ENCODE results near the gene NR2F1. TPM values are rescaled to one million over a fixed set of nuclear protein-coding genes. Genes with fewer than 3 reads are reported as not detected.

The NR2F1 gene
- total RNA-seq, 2 experiments from 2014 or later = not detected

DNA sequence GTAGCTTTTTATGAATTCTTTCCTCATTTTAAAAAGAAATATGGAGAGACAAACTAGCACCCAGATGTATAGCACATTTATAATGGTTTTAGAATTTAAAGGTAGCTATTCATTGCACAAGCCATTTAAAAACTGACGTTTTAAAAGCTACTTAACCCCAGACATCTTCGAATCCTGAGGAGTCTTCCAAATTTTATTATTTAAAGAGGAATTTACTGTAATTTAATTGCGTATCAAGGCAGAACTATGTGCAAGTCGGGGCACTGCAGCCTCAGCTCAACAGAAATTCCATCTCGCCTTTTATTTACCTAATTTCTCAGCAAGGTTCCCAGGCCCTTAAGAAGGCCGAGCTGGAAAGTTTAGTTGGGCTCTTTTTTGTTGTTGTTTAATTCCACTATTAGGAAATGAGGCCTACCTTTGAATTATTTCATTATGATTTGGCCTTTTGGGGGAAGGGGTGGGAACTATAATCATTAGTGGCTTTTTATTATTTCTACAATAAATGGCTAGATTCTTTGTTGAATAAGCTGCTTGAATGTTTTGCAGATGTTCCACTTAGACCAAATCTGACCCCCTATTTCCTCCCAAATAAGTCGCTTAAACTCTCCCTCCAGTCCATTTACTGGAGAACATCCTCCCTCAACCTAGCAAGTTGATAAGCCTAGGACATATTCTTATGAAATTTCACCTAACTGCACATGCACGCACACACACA, 20.2 kb downstream of the NR2F1 start:
- no peaks in the 10 kb centered on the region for H3K9me3 Mint-ChIP-seq
- peaks cover 10% of the 10 kb centered on the region for H3K4me1 Mint-ChIP-seq (ENCODE audit: low read depth)
- CTCF ChIA-PET = interaction anchor here (0.7 to 1.6 kb wide), 5 partner anchors 12 to 1134 kb away, joined by 3 to 4 read pairs (median 3); no protein-coding TSS in a partner anchor
- peaks cover 46% of the 10 kb centered on the region for H3K27me3 Mint-ChIP-seq
- POLR2A ChIA-PET = no interaction called here
- H3K36me3 Mint-ChIP-seq (ENCODE audit: low read depth) = peaks cover 2% of the 10 kb centered on the region
- ATAC-seq (no peak), DNase-seq (no peak)
- no peak overlapping the region for H3K27ac Mint-ChIP-seq
- TF ChIP-seq, protein P1, sequence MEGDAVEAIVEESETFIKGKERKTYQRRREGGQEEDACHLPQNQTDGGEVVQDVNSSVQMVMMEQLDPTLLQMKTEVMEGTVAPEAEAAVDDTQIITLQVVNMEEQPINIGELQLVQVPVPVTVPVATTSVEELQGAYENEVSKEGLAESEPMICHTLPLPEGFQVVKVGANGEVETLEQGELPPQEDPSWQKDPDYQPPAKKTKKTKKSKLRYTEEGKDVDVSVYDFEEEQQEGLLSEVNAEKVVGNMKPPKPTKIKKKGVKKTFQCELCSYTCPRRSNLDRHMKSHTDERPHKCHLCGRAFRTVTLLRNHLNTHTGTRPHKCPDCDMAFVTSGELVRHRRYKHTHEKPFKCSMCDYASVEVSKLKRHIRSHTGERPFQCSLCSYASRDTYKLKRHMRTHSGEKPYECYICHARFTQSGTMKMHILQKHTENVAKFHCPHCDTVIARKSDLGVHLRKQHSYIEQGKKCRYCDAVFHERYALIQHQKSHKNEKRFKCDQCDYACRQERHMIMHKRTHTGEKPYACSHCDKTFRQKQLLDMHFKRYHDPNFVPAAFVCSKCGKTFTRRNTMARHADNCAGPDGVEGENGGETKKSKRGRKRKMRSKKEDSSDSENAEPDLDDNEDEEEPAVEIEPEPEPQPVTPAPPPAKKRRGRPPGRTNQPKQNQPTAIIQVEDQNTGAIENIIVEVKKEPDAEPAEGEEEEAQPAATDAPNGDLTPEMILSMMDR (IDR thresholded peaks at IDR 0.05) = no peak
- intact Hi-C loops (cut with micrococcal nuclease) = no loop called here
- no peak overlapping the region for H3K4me3 Mint-ChIP-seq

DNA sequence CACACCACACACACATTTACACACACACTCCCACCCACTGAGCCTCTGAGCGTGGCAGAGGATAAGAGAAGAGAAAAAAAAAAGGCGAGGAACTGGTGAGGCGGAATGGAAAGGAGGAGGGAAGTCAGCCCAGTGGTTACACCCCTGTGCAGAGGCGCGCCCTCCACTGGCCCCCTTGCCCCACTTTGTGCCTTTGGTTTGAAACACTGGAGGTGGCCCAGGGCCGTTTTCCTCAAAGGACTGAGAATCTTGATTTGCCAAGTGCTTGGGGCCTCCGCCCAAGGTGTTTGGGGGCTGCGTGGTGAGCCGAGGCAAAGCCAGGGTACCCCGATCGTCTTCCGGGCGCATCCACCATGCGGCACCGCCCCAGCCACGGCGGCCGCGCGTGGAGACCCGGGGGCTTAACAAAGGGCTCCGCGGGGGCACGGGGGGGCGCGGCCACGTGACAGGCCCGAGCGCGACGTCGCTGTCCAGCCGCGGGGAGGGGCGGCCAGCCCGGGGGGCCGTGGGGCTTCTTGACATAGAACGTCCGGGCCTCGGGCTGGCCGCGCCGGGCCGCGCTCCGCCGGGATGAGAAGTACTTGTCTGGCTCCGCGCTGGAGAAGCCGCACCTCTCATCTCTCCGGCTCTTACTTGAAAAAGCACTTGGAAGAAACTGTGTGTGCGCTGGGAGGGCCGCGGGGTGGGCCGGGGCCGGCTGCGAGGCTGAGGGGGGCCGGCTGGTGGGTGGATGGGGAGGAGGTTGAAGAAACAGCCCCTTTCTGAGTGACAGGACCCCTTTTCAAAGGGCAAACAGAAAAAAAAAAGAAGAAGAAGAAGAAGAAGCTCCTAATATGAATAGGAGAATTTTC, 21.0 kb downstream of the NR2F1 start:
- intact Hi-C loops (cut with micrococcal nuclease) = no loop called here
- peaks cover 10% of the 10 kb centered on the region for H3K4me1 Mint-ChIP-seq (ENCODE audit: low read depth)
- TF ChIP-seq, protein P1 (IDR thresholded peaks at IDR 0.05) = no peak

DNA sequence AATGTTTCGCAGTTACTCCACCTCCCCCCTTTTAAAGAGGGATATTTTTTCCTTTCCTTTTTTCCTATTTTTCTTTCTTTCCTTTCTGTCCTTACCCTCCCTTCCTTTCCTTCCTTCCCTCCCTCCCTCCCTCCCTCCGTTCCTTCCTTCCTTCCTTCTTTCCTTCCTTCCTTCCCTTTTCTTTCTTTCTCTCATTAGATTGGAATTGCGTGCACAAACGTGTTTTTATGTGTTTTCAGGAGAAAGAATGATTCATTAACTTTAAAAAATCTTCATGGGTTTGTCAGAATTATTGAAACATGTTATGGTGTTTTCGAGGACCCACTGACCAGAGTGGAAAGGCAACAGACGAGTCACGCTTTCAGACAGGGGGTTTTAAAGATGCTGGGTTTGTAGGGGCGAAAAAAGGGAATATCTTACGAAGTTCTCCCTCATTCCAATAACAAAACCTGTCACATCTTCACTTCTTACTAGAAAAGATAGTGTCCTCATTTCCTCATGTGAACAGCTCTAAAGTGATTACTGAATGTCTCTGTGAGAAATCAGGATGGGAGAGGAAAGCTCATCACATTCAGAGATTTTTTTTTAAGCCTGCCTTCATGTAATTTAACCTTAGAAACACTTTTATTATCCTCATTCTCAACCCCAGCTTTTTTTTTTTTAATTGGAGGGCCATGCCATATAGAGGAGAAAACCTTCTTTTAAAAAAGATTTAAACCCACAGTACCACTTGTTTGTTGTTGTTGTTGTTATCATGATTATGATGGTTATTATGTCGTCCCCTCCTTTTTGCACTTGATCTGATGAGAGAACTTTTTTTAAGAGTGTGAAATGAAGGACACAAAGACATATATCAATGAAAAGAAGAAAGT, 21.9 kb downstream of the NR2F1 start:
- H3K9me3 Mint-ChIP-seq = peaks cover under 1% of the 10 kb centered on the region
- intact Hi-C loops (cut with micrococcal nuclease) = loop anchor here (5.0 kb wide), 2 partner anchors 33 to 197 kb away; no protein-coding TSS in a partner anchor
- POLR2A ChIA-PET = interaction anchor here (0.7 kb wide), 1 partner anchor 1184 kb away, joined by 3 read pairs; no protein-coding TSS in a partner anchor

More for the DNA sequence above, 21.0 kb downstream of the NR2F1 start:
- H3K27me3 Mint-ChIP-seq = peaks cover 53% of the 10 kb centered on the region
- no peak overlapping the region for H3K4me3 Mint-ChIP-seq
- H3K27ac Mint-ChIP-seq = no peak overlapping the region
- no peaks in the 10 kb centered on the region for H3K9me3 Mint-ChIP-seq
- DNase-seq (no peak), ATAC-seq (no peak)
- H3K36me3 Mint-ChIP-seq (ENCODE audit: low read depth) = peaks cover 2% of the 10 kb centered on the region
- ChIA-PET POLR2A (no interaction called here), CTCF (interaction anchor here (0.7 to 0.8 kb wide), 2 partner anchors 13 to 147 kb away, joined by 3 to 4 read pairs; no protein-coding TSS in a partner anchor)

DNA sequence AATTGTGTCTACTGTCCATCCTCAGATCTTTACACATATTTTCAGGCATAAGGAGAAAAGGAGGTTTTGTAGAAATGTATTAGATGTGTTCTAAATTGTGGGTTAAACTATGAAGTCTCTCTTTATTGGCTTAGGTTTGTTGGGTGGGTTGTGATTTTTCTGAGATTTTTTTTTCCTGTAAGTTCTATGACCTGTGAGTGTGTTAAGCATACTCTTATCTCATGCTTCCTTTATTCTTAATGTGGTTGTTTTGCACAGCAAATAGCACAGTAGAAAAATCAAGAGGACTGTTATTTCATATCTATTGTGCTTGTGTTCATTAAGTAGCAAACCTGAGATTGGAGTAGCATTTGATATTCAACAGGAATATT, 23.3 kb downstream of the NR2F1 start:
- Mint-ChIP-seq H3K27ac (no peak overlapping the region), H3K36me3 (ENCODE audit: low read depth) (peaks cover 2% of the 10 kb centered on the region), H3K27me3 (peaks cover 74% of the 10 kb centered on the region), H3K4me3 (no peak overlapping the region), H3K9me3 (peaks cover 4% of the 10 kb centered on the region), H3K4me1 (ENCODE audit: low read depth) (peaks cover 10% of the 10 kb centered on the region)
- POLR2A ChIA-PET = interaction anchor here (1.4 kb wide), 1 partner anchor 28 kb away, joined by 3 read pairs; no protein-coding TSS in a partner anchor
- no peak for ATAC-seq
- CTCF ChIA-PET = interaction anchor here (0.9 to 2.7 kb wide), 6 partner anchors 12 to 291 kb away, joined by 3 to 28 read pairs (median 8); partner anchors contain the start of gene NR2F1
- DNase-seq = no peak
- TF ChIP-seq, protein P1 (IDR thresholded peaks at IDR 0.05) = no peak
- intact Hi-C loops (cut with micrococcal nuclease) = loop anchor here (5.0 kb wide), 2 partner anchors 34 to 196 kb away; no protein-coding TSS in a partner anchor

More for the DNA sequence above, 21.9 kb downstream of the NR2F1 start:
- CTCF ChIA-PET = interaction anchor here (1.0 kb wide), 1 partner anchor 9 kb away, joined by 3 read pairs; no protein-coding TSS in a partner anchor
- H3K27ac Mint-ChIP-seq = no peak overlapping the region
- H3K4me1 Mint-ChIP-seq (ENCODE audit: low read depth) = peaks cover 10% of the 10 kb centered on the region
- ATAC-seq (no peak), DNase-seq (no peak)
- H3K4me3 Mint-ChIP-seq = no peak overlapping the region
- H3K27me3 Mint-ChIP-seq = peaks cover 61% of the 10 kb centered on the region
- peaks cover 2% of the 10 kb centered on the region for H3K36me3 Mint-ChIP-seq (ENCODE audit: low read depth)
- TF ChIP-seq, protein P1 (IDR thresholded peaks at IDR 0.05) = no peak
